ENCODE results near the gene PAFAH1B2. TPM values are rescaled to one million over a fixed set of nuclear protein-coding genes. Genes with fewer than 3 reads are reported as not detected.
A peak's percentile ranks its signal among the peaks of the same experiment; 100 is the strongest.

PAFAH1B2 gene
- total and polyA plus RNA-seq, 8 donors: 14.9 to 174 (median 32.0) TPM

DNA sequence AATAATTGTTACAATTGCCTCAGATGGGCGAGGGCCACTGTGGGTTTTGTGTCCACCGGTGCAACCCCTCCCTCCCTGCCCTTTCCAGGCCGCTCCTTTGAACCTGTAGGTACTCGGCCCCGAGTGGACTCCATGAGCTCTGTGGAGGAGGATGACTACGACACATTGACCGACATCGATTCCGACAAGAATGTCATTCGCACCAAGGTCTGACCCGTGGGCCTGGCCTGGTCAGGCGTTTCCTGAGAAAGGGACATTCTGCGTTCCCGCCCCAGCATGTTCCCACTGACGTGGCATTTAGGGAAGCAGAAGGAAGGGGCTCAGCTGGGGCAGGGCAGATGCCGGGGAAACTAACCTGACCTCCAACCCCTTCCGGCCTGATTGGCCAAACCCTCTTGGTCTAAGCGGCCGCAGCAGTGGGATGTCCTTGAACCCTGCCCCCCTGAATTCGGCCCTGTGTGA, 44.6 kb downstream of the PAFAH1B2 start:
- 82 to 92% (median 89%) methylated on average over 18 to 20 of the region's 20 CpGs for WGBS, 5 donors
- peaks cover 25 to 69% (median 45%) of the 10 kb centered on the region in 4 donors for H3K4me1 ChIP-seq
- peak in 1 of 2 donors; percentile 20 for DNase-seq
- H3K27me3 ChIP-seq: no peaks in the 10 kb centered on the region
- intact Hi-C loops (cut with DNase I; ENCODE audit: low total_unique reads): loop anchor here (5.0 kb wide), 1 partner anchor 39 kb away; no protein-coding TSS in a partner anchor
- no peak overlapping the region for H3K4me3 ChIP-seq
- no peaks in the 10 kb centered on the region for H3K9me3 ChIP-seq
- TF ChIP-seq POLR2AphosphoS5 (IDR thresholded peaks at IDR 0.05) (no peak), POLR2A (IDR thresholded peaks at IDR 0.05) (no peak), EP300 (IDR thresholded peaks at IDR 0.05) (no peak)
- TF ChIP-seq, protein P1, sequence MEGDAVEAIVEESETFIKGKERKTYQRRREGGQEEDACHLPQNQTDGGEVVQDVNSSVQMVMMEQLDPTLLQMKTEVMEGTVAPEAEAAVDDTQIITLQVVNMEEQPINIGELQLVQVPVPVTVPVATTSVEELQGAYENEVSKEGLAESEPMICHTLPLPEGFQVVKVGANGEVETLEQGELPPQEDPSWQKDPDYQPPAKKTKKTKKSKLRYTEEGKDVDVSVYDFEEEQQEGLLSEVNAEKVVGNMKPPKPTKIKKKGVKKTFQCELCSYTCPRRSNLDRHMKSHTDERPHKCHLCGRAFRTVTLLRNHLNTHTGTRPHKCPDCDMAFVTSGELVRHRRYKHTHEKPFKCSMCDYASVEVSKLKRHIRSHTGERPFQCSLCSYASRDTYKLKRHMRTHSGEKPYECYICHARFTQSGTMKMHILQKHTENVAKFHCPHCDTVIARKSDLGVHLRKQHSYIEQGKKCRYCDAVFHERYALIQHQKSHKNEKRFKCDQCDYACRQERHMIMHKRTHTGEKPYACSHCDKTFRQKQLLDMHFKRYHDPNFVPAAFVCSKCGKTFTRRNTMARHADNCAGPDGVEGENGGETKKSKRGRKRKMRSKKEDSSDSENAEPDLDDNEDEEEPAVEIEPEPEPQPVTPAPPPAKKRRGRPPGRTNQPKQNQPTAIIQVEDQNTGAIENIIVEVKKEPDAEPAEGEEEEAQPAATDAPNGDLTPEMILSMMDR (IDR thresholded peaks at IDR 0.05): no peak
- H3K27ac ChIP-seq: peak overlapping the region in 2 of 5 donors; percentile 60 to 96
- H3K36me3 ChIP-seq: peaks cover 69 to 97% (median 82%) of the 10 kb centered on the region in 4 donors

DNA sequence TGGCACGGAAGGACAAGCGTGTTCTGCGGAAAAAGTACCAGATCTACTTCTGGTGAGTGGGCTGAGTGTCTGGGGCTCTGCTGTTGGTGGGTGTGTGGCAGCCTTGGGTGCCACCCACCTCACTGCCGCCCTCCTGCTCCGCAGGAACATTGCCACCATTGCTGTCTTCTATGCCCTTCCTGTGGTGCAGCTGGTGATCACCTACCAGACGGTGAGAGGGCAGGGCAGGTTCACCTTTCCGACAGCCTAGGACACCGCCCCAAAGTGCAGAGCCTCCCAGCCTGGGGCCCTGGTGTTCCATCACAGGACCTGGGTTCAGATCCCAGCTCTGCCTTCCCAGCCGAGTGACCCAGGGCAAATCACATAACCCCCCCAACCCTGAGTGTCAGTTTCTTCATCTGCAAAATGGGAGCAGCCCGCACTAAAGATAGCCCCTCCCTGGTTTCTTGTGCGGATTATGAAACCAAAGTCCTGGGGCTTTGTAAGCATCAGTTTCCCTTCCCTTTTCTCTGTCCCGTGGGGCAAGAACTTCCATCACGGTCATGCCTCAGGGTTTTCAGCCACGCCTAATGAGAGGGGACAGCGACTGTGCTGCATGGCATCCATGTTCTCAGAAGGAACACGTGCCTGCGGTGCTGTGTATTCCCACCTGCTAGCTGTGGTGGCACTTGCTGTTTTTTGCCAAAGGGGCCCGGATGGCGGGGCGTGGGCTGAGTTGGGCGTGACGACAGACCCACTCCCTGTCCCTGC, 45.3 kb downstream of the PAFAH1B2 start:
- intact Hi-C loops (cut with DNase I; ENCODE audit: low total_unique reads): loop anchor here (5.0 kb wide), 1 partner anchor 38 kb away; no protein-coding TSS in a partner anchor
- 84 to 93% (median 86%) methylated on average over 16 to 22 of the region's 22 CpGs for WGBS, 5 donors
- Histone ChIP-seq H3K27me3 (no peaks in the 10 kb centered on the region), H3K27ac (peak overlapping the region in 3 of 5 donors; percentile 32 to 60 (median 38)), H3K9me3 (no peaks in the 10 kb centered on the region), H3K36me3 (peaks cover 75 to 97% (median 84%) of the 10 kb centered on the region in 4 donors), H3K4me1 (peaks cover 18 to 68% (median 38%) of the 10 kb centered on the region in 4 donors), H3K4me3 (no peak overlapping the region)
- DNase-seq: peak; percentile 24 to 44
- TF ChIP-seq POLR2AphosphoS5 (IDR thresholded peaks at IDR 0.05) (no peak), EP300 (IDR thresholded peaks at IDR 0.05) (no peak), POLR2A (IDR thresholded peaks at IDR 0.05) (no peak)
- TF ChIP-seq, protein P1 (IDR thresholded peaks at IDR 0.05): no peak

GRCh38 chr11:117189941-117190544, 46.0 kb downstream of the PAFAH1B2 start:
- Histone ChIP-seq H3K27me3 (no peaks in the 10 kb centered on the region), H3K4me1 (peaks cover 13 to 67% (median 35%) of the 10 kb centered on the region in 4 donors), H3K27ac (peak overlapping the region in 2 of 5 donors; percentile 25 to 38), H3K9me3 (no peaks in the 10 kb centered on the region), H3K36me3 (peaks cover 75 to 97% (median 86%) of the 10 kb centered on the region in 4 donors), H3K4me3 (no peak overlapping the region)
- TF ChIP-seq POLR2AphosphoS5 (IDR thresholded peaks at IDR 0.05) (no peak), EP300 (IDR thresholded peaks at IDR 0.05) (no peak), POLR2A (IDR thresholded peaks at IDR 0.05) (no peak)
- TF ChIP-seq, protein P1 (IDR thresholded peaks at IDR 0.05): no peak
- DNase-seq: no peak
- intact Hi-C loops (cut with DNase I; ENCODE audit: low total_unique reads): loop anchor here (5.0 kb wide), 1 partner anchor 37 kb away; no protein-coding TSS in a partner anchor
- 67 to 82% (median 77%) methylated on average over 6 to 8 of the region's 8 CpGs for WGBS, 5 donors

- H3K27me3 ChIP-seq: no peaks in the 10 kb centered on the region
- peaks cover 12 to 55% (median 33%) of the 10 kb centered on the region in 4 donors for H3K4me1 ChIP-seq
- peaks cover 72 to 99% (median 93%) of the 10 kb centered on the region in 4 donors for H3K36me3 ChIP-seq
- H3K4me3 ChIP-seq: no peak overlapping the region
- H3K9me3 ChIP-seq: no peaks in the 10 kb centered on the region
- WGBS, 5 donors: 83 to 90% (median 87%) methylated on average over 19 to 26 of the region's 26 CpGs
- TF ChIP-seq POLR2AphosphoS5 (IDR thresholded peaks at IDR 0.05) (no peak), POLR2A (IDR thresholded peaks at IDR 0.05) (no peak)
- no peak for DNase-seq
- peak overlapping the region in 2 of 5 donors; percentile 6 to 37 for H3K27ac ChIP-seq
- intact Hi-C loops (cut with DNase I; ENCODE audit: low total_unique reads): no loop called here
These were observed 47.8 kb downstream of the PAFAH1B2 start for GRCh38 chr11:117191680-117192400.

All from stomach (tissue), 9 donors.